GM21723 (cell line): ENCODE data around the gene ALOX12.
A peak's percentile ranks its signal among the peaks of the same experiment; 100 is the strongest.

Source experiments
- ATAC-seq: cut with Tn5 transposase; IDR thresholded peaks from one replicate; pipeline ENCODE4 v1.9.1; 2021; ENCODE audit warnings: mild to moderate bottlenecking, moderate library complexity; ENCODE audit not compliant: unreplicated experiment

Gene ALOX12

DNA sequence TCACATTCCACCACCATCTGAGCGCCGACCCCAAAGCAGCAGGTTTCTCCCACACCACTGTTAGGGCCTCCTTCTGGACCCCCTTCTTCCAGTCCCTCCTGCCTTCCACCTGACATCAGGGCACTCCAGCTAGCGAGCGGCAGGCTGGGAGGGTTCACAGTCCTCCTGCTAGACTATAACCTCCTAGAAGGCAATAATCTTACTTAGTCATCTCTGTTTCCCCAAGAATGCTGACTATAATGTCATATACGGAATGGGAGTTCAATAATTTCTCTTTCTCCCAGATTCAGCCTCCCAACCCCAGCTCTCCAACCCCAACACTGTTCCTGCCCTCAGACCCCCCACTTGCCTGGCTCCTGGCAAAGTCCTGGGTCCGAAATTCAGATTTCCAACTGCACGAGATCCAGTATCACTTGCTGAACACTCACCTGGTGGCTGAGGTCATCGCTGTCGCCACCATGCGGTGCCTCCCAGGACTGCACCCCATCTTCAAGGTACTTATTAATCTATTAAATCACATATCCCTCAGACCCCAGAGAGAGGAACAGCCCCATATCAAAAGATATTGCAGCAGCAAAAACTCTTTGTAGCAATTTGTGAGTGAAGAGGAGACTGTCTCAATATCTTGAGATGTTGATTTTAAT lies 5.6 kb downstream of the ALOX12 start:
- ATAC-seq = no peak

DNA sequence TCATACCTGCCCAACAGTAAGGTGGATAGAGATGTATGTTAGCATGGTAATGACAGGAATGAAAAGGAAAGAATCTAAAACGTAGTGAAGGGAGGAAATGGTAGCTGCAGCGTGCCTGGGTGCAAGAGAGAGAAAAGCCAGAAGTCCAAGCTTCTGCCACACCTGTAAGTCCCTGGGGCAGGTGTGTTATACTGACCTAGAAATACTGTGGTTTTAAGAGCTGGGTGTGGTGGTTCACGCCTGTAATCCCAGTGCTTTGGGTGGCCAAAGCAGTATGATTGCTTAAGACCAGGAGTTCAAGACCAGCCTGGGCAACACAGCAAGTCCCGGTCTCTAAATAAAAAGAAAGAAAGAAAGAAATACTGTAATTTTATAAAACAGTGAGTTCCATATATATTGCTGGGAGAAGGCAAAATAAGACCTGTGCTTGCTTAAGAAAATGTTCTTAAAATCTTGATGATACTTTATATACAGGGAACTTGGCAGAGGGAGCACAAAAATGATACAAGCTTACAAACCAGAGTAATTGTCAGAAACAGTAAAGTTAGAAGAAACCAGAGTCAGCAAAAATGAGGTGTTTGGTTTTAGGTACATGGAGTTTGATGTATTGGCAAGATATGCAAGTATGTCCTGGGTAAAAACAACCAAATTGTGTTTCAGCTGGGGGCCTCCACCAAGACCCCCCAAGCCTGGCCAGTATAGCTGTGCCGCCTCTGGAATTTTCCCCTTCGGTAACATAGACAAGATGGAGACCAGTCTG lies 6.6 kb downstream of the ALOX12 start:
- ATAC-seq = no peak

DNA sequence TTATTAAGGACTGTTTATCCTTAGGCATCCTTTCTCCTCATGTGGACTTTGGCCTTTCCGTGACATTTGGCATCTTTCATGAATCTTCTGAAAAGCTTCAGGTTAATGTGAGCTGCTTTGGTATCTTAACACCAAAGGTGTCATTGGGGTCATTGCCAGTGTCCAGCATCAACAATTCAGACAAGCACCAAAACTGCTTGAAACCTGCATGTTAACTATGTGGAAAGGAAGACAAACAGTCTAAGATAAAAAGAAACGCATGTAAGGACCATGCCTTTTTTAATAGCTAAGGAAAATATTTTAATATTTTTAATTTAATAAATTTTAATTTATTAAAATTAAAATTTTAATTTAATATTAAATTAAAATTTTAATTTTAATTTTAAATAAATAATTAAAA lies 7.9 kb downstream of the ALOX12 start:
- ATAC-seq = no peak

DNA sequence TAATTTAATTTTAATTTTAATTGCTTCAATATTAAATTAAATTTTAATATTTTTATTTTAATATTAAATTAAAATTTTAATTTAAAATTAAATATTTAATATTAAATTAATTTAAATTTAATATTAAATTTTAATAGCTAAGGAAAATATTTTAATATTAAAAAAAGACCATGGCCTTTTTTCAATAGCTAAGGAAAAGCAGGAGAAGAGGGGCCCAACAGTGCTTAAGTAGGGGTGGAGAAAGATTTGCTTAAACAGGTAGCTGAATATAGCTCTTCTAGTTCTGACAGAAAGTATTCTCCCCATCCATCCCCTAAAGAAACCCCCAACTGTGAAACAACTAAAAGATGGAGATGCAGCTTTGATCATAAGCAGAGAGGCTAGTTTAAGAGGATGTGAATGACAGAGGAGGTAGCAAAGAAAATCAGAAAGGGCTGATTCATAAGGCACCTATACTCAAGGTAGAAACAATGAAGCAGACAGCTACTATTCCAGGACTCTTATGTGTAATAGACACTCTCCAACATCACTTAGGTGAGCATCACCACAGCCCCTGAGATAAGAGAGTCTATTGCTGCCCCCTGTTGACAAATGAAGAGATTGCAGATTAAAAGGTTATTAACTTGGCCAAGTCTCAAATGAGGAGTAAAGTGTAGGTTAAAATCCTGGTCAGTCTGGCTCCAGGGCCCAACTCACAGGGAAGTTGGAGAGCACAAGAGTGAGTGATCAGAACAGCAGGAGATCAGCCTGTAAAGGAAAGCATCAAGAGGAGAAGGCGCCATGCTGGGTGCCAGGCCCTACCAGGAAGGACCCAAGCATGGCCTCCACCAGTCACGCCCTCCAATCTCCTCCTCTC lies 8.8 kb downstream of the ALOX12 start:
- no peak for ATAC-seq

DNA sequence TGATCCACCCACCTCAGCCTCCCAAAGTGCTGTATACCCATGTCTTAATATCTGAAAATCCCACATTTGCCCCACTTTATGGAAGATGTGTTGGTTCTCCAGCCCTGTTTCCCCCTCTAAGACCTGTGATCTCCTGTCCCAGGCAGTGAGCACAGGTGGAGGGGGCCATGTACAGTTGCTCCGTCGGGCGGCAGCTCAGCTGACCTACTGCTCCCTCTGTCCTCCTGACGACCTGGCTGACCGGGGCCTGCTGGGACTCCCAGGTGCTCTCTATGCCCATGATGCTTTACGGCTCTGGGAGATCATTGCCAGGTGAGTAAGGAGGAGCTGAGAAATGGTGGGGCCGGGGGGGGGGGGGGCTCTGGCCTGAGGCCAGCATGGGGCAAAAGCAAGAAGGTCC lies 9.9 kb downstream of the ALOX12 start:
- ATAC-seq = no peak

DNA sequence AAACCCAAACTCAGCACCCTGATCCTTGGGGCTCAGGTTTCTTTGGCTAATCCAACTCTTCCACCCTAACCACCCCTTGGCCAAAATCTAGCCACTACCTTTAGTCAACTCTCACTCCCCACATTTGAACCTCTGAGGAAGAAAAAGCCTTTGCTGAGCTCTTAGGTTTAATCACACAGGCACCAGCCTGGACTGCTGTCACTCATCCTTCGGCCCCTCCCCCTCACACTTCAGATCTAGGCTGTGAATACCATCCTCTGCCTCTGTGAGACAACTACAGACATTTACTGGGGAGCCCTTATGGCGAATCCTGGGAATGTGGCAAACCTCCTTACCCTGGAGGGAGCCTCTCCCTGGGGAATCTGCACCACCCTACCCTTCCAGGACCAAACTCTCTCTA lies 11.3 kb downstream of the ALOX12 start:
- ATAC-seq = no peak

DNA sequence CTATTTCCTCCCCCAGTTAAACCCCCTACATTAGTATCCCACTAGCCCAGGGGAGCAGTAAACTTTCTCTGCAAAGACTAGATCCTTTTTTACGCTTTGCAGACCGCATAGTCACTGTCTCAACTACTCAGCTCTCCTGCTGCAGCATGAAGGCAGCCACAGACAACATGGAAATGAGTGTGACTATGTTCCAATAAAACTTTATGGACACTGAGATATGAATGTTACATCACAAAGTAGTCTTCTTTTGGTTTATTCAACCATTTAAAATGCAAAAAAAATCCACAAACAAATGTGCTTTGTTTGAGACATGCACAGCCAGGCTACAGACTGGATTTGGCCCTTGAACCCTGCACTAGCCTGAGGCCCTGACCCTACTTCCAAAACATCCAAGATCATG lies 14.7 kb downstream of the ALOX12 start:
- no peak for ATAC-seq

DNA sequence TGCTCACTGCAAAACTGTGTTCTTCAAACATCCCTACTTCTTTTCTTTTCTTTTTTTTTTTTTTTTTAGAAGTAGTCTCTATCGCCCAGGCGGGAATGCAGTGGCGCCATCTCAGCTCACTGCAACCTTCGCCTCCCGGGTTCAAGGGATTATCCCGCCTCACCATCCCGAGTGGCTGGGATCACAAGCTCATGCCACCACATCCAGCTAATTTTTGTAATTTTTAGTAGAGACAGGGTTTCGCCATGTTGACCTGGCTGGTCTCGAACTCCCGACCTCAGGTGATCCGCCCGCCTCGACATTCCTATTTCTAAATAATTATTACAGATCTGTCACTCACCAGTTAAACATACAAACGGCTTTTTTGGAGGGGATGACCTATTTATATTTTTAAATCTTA lies 15.6 kb downstream of the ALOX12 start:
- ATAC-seq = no peak

DNA sequence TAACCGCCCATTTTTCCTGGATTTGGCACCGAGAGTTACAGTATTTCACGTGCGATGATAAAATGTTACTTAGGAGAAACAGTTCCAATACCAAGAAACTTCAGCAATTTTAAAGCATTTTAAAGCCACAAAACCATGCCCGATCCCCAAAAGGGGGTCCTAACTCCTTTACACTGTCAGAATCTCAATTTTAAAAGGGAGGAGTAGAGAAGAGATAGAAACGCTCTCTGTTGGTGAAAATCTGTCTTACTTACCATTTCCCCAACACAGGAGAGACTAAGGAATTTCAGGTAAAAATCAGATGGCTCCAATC lies 16.0 kb downstream of the ALOX12 start:
- no peak for ATAC-seq

DNA sequence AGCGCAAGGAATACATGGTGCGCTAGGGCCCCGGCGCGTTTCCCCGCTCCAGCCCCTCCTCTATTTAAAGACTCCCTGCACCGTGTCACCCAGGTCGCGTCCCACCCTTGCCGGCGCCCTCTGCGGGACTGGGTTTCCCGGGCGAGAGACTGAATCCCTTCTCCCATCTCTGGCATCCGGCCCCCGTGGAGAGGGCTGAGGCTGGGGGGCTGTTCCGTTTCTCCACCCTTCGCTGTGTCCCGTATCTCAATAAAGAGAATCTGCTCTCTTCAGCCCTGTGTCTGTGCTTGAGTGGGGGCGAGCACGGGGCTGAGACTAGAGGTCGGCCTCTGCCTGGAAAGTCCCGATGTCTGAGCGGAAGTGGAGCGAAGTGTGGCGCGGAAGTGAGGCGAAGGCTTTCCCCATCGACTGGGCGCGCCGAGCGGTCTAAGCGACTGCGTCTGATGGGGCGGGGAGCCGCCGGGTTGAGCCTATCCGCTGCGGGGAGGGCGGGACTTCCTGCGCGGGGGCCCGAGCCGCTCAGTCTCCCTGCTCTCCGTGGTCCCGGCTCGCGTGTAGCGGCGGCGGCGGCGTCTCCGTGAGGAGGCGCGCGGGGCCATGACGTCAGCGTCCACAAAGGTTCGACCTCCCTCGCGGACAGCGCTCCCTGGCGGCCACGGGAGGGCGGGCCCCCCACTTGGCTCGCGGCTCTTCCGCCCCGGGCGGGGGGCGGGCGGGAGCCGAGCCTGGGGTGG lies 18.6 kb downstream of the ALOX12 start:
- peak; percentile 82 for ATAC-seq

DNA sequence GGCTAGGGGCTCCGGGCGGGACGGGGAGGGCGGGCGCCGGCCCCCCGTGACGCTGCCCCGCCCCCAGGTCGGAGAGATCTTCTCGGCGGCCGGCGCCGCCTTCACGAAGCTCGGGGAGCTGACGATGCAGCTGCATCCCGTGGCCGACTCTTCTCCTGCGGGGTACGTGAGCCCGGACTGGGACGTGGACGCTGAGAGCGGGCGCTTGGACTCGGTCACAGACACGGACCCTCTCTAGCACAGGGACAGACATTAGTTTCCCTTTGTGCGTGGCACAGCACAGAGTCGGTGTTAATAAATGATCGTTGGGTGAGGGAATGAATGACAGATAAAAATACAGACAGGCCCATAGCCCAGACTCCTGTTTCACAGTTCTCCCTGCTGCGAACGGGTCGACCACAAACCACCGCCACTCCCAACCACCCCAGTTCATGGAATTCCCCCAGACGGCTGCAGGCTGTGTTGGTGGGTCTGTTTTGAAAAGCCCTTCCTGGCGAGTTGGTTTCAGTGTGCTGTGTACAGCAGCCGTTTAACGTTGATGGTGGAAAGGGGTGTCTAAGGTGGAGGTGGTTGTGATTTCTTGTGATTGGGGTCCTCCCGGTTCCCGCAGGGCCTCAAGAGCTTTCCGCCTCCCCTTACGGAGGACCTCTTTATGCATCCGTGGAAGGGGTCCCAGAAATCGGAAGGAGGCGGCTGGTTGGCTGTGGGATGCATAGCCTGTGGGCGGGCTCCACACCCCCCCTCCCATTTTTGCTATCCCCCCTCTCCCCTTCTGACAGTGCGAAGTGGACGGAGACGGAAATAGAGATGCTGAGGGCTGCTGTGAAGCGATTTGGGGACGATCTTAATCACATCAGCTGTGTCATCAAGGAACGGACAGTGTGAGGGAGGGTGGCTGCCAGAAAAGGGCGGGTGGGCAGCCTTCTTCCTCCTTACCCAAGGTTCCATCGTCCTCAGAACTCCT lies 19.4 kb downstream of the ALOX12 start:
- peak; percentile 11 for ATAC-seq

DNA sequence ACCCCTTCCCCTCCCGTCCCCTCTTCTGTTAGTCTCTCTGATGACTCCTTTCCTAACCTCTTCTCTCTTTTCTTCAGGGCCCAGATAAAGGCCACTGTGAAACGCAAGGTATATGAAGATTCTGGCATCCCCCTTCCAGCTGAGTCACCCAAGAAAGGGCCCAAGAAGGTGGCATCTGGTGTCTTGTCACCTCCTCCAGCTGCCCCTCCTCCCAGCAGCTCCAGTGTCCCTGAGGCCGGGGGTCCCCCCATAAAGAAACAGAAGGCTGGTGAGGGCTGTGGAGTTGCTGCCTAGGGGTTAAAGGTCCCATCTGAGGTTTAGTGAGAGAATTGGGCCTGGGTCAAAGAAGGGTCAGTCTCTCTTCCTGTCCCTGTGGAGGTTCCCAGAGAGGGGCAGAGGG lies 20.6 kb downstream of the ALOX12 start:
- ATAC-seq = no peak

DNA sequence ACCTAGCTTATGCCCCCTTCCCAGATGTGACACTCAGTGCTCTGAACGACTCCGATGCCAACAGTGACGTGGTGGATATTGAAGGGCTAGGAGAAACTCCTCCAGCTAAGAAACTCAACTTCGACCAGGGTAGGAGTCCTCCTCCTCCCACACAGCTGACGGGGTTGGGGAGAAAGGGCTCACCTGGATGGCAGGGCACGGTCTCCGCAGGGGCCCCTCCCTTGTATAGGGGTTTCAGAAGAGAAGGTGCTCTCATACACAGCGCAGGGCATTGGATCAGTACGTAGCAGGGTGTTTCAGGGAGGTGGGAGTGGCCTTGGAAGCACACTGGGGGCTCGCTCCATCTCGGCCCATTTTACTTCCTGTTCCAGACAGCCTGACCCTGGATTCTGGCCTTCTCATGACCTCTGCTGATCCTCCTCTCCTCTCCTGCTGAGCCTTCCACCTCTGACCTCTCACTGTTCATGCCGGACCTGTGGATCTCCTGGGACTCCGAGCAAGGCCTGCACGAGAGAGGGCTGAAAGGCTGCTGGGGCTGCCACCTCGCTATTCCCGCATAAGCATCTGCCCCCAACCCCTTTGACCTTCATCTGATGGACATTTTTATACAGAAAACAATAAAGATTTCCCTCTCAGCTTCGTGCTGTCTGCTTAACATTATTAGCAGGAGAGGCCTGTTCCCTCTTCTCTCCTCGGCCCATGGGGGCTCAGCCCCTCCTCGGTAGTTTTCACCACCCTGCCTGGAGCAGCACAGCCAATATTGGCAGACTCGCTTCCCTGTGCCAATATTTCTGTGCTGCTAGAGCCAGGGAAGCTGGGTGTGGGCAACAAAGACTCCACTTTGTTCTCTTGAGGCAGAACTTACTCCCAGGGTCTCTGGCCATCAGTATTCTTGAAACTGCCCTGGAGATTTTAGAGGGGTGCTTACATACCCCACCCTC lies 21.3 kb downstream of the ALOX12 start:
- ATAC-seq = no peak

DNA sequence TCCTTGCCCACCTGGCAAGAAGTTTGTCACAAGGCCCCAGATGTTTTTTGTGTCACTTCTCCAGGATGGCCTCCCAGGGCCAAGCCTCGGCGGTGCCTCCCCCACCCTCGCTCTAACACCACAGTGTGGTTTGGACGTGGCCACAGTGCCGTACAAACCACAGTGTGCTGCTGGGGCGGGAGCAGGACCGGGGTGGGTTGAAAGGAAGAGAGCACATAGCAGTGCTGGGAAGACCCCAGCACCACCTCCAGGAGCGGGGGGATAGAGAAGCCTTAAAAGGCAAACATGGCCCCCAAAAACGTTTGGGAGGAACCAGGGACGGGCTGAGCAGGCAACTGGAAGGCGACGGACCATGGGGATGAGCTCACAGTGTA lies 22.0 kb downstream of the ALOX12 start:
- ATAC-seq = no peak

DNA sequence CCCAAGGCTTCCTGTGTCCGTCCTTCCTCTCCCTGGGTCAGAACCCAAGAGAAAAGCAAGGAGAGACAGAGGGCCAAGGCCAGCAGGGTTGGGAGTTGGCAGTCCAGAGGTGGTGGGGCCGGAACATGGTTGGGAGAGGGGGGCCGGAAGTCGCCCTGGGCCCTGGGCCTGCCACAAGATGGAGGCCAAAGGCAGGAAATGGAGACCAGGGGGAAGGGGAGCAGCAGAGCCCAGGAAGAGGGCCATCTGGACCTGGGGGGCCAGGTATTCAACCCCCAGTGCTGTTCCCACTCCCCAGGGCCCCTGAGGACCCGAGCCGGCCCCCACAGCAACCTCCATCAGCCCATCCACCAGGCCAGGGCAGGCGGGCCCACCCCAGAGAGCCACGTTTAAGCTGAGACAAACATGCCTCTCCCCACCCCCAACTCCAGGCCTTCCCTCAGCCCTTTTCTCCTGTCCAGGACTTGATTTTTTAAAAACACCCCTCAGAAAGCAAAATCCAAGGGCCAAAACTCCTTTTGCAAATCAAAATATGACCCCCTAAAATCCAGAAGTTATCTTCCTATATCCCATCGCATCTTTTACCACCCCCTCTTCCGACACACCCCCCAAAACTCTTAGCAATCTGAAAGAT lies 22.6 kb downstream of the ALOX12 start:
- no peak for ATAC-seq

DNA sequence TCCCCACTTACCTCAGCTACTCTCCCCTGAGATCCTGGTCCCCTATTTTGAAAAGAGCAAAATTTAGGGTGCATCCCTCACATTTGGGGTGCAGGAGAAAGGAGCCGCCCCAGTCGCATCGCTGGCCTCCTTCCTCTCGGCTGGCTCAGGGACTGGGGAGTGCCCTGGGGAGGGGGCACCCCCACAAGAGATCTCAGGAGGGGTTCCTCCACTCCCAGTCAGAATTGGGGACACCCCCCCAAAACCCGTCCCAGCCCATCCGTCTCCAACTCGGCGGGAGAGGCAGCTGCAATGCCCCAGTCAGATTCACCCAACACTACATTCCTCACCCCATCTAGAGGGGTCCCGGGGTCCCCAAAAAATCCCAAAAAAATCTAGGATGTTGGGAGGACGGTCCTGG lies 23.5 kb downstream of the ALOX12 start:
- ATAC-seq = no peak

DNA sequence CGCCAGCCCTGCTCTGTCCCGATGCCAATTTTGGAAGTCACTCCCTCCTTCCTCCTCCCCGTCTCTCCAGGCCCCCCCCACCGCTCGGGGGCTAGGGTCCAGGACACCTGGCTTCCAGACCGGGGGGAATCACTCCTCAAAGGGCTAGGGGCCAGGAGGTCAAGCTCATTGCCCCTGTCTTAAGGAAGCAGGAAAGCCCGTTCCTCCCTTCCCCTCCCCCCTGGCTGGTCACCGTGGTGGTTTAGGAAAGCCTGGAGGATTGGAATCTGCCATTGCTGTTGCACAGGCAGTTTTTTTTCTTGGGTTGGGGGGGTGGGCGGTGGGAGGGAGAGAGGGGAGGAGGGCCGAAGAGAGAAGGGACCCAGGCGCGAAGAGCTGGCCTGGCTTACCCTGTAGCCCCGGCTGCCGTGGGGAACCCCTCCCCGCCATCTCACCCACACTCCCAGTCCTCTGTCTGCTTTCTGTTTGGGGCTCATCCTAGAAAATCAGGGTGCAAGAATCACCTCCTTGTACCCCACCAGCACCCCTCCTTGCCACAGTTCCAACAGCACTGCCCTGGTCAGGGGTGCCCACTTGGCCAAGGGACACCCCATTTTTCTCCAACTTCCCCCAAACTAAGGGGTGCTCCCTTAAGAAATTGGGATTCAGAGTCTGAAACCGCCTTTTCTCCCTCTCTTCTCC lies 24.1 kb downstream of the ALOX12 start:
- no peak for ATAC-seq
